GM21786 (cell line): ENCODE data around the gene PSMD14.

Experiments
- ATAC-seq: cut with Tn5 transposase; IDR thresholded peaks from one replicate; pipeline ENCODE4 v1.9.1; 2021; ENCODE audit not compliant: unreplicated experiment

PSMD14 gene

DNA sequence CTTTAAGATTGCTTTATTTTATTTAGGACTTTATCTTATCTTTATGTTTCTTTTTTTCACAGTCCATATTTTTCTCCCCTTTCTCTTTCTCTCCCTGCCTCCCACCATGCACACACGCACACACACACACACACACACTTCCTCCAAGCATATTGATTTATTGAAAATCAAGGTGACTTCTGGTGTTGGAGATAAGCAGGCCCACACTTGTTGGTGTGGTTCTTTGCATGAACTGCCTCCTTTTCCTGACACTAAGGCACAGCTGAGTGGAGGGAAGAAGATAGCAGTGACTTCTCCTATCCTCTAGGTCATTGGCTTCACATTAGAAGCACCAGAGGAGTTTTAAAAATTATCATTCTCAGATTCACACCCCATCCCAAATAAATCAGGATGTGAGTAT lies 125.9 kb downstream of the PSMD14 start:
- no peak for ATAC-seq

DNA sequence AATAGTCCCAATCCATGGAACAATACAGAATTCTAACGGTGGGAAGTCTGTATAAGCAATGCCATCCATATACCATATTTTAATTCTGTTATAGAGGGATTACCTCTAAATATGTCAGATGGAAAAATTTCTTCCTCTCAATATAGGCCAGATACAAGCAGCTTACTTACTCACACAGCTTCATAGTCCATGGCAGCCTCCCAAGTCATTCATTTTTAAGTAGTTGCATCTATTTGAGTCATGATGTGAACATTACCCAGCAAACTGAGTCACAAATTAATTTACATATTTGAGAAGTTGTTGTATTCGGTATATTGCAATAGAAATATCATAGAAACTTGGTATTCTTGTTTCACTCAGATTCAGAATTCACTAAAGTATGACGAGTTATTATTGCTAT lies 128.2 kb downstream of the PSMD14 start:
- no peak for ATAC-seq

DNA sequence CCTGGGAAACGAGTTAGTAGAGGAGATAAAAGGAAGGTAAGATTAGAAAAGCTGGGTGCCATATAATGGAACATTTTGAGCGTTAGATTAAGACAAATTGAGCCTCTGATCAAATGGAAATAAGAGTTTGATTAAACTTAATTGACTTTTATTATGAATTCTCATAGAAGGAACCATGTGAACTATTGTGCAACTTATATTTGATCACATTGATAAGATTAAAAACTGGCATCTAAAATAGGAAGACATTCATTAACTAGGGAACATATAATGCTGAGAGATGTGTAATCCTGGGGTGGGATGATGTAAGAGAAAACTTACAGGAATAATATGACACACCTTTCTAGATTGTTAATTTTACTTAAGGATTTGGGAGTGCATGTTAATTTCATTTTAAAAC lies 130.4 kb downstream of the PSMD14 start:
- no peak for ATAC-seq

DNA sequence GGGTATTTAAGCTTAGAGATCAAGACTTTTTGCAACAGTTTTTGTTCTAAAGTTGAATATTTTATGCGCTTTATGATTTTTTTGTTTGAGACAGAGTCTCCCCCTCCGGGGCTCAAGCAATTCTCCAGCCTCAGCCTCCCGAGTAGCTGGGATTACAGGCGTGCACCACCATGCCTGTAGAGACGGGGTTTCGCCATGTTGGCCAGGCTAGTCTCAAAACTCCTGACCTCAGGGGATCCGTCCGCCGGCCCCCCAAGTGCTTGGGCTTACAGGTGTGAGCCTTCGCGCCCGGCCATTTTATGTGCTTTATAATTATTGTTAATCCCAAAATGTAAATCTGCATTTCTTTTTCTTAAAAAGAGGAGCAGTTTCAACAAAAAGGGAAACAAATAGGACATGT lies 136.9 kb downstream of the PSMD14 start:
- ATAC-seq = no peak

DNA sequence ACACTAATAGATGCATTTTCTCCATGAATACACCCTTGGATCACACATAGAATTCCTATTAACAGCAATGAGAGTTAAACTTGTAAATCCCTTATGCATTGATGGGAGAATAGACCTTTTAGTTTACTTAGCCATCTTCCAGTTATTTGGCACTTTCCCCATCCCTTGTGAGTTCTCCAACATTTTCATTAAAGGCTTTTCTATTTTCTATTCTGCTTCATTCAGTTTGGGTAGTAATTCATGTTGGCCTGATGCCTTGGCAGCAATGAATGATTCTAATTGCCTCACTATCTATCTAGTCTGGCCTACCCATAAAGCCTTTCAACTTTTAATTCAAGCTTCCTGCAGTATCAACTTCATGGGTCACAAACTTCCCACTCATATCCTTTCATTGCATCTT lies 140.2 kb downstream of the PSMD14 start:
- no peak for ATAC-seq
